Osteocyte (in vitro differentiated cells): Measurements from ENCODE around the gene TSR1. TPM values are rescaled to one million over a fixed set of nuclear protein-coding genes. Genes with fewer than 3 reads are reported as not detected.

Source experiments
- DNase-seq: peaks from one replicate; pipeline ENCODE4 v3.0.0; 2021; ENCODE audit warnings: mixed read lengths; ENCODE audit not compliant: unreplicated experiment; ENCODE audit errors: extremely low spot score
- H3K27ac Mint-ChIP-seq: one replicate; pipeline ENCODE4 v1.8.0; 2021; ENCODE audit warnings: mild to moderate bottlenecking, mixed read lengths; ENCODE audit not compliant: unreplicated experiment
- H3K27me3 Mint-ChIP-seq: one replicate; pipeline ENCODE4 v1.8.0; 2021; ENCODE audit warnings: mixed read lengths; ENCODE audit not compliant: unreplicated experiment
- H3K36me3 Mint-ChIP-seq: one replicate; pipeline ENCODE4 v1.8.0; 2021; ENCODE audit warnings: mixed read lengths; ENCODE audit not compliant: unreplicated experiment
- H3K4me1 Mint-ChIP-seq: one replicate; pipeline ENCODE4 v1.8.0; 2021; ENCODE audit warnings: mixed read lengths; ENCODE audit not compliant: unreplicated experiment
- H3K4me3 Mint-ChIP-seq: one replicate; pipeline ENCODE4 v1.8.0; 2021; ENCODE audit warnings: mild to moderate bottlenecking, moderate library complexity, mixed read lengths; ENCODE audit not compliant: unreplicated experiment
- H3K9me3 Mint-ChIP-seq: one replicate; pipeline ENCODE4 v1.8.0; 2021; ENCODE audit warnings: mixed read lengths; ENCODE audit not compliant: unreplicated experiment
- total RNA-seq: library from RNA; stranded (reverse); gene quantifications from 2 replicates; pipeline ENCODE4 v1.2.1, GENCODE V29; 2021
- TF ChIP-seq, protein P1 (sequence below): fragments of 200-600 bp; sonication (generic); IDR thresholded peaks from 2 replicates; pipeline ENCODE4 v1.5.0; 2021; ENCODE audit warnings: antibody characterized with exemption, mild to moderate bottlenecking, moderate library complexity

Gene TSR1
- total RNA-seq, 1 donor from 2014 or later: 26.3 TPM

DNA sequence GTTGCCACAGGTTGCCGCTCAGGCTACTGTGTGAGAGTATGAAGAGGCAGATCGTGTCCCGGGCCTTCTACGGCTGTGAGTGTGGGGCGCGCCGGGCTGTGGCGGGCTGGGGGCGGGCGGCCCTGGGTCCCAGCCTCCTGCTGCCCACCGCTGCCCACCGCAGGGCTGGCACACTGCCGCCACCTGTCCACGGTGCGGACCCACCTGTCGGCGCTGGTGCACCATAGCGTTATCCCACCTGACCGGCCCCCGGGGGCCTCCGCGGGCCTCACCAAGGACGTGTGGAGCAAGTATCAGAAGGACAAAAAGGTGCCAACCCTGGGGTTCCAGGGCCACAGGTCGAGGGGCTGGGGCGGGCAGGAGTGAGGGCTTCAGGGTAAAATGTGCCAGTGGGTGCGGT lies 35.9 kb upstream of the TSR1 start:
- DNase-seq: no peak
- no peaks in the 10 kb centered on the region for H3K9me3 Mint-ChIP-seq
- TF ChIP-seq, protein P1, sequence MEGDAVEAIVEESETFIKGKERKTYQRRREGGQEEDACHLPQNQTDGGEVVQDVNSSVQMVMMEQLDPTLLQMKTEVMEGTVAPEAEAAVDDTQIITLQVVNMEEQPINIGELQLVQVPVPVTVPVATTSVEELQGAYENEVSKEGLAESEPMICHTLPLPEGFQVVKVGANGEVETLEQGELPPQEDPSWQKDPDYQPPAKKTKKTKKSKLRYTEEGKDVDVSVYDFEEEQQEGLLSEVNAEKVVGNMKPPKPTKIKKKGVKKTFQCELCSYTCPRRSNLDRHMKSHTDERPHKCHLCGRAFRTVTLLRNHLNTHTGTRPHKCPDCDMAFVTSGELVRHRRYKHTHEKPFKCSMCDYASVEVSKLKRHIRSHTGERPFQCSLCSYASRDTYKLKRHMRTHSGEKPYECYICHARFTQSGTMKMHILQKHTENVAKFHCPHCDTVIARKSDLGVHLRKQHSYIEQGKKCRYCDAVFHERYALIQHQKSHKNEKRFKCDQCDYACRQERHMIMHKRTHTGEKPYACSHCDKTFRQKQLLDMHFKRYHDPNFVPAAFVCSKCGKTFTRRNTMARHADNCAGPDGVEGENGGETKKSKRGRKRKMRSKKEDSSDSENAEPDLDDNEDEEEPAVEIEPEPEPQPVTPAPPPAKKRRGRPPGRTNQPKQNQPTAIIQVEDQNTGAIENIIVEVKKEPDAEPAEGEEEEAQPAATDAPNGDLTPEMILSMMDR: no peak
- H3K4me1 Mint-ChIP-seq: peaks cover 14% of the 10 kb centered on the region
- no peaks in the 10 kb centered on the region for H3K27me3 Mint-ChIP-seq
- H3K27ac Mint-ChIP-seq: no peak overlapping the region
- no peak overlapping the region for H3K4me3 Mint-ChIP-seq
- peaks cover 8% of the 10 kb centered on the region for H3K36me3 Mint-ChIP-seq

DNA sequence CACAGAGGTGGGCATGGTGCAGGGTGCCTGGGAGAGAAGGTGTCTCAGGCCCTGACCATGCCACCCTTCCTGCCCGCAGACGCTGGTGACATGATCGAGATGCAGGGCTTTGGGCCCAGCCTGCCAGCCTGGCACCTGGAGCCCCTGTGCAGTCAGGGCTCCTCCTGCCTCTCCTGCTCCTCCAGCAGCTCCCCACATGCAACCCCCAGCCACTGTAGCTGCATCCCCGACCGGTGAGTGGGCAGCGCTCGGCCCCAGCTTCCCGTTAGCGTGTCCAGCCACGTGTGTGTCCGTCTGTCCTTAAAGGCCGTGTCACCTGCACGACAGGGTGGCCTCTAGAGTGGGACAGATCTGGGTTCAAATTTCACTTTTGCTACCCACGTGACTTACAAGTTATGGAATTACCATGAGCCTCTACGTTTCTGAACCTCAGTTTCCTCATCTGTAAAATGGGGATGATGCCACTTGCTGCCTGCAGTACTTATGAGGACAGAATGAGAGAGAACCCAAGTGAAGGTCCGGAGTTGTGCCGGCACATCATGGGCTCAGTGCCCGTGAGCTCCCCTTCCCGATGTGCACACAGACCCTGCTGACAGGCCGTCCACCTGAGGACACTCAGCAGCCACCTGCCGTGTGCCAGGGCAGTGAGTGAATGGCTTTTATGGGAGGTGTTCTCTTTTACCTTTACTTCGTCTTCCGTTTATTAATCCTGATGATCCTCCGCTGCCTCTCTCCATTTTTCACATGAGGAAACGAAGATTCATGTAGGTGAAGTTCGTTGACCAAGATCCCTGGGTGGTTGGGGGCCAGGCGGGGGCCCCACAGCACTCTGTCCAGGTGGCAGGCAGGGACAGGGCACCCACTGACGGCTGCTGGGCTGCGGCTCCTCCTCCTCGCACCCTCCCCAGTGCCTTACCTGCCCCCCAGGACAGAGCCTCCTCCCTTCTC lies 35.2 kb upstream of the TSR1 start:
- no peak for DNase-seq
- Mint-ChIP-seq H3K36me3 (peaks cover 3% of the 10 kb centered on the region), H3K27me3 (no peaks in the 10 kb centered on the region), H3K27ac (no peak overlapping the region), H3K4me3 (no peak overlapping the region), H3K9me3 (no peaks in the 10 kb centered on the region), H3K4me1 (peaks cover 14% of the 10 kb centered on the region)
- TF ChIP-seq, protein P1: no peak

DNA sequence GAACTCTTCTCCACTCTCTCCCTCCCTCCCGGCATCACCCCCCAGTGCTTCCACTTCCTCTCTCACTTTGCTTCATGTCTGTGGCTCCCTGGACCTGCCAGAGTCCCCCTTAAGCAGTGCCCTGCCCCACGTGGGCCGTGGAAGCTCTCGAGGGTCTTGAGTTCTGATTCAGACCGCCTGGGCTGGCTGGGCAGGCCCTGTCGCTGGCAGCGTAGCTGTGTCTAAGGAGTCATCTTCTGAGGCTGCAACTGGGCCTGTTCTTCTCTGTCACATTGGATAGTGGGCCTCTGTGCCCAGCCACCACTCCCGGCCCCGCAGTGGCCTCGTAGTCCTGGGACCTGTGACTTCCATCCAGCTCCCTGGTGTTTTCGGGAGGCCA lies 33.9 kb upstream of the TSR1 start:
- DNase-seq: no peak
- Mint-ChIP-seq H3K9me3 (no peaks in the 10 kb centered on the region), H3K36me3 (peaks cover 3% of the 10 kb centered on the region), H3K27ac (no peak overlapping the region), H3K27me3 (no peaks in the 10 kb centered on the region), H3K4me3 (no peak overlapping the region), H3K4me1 (peaks cover 14% of the 10 kb centered on the region)
- TF ChIP-seq, protein P1: no peak

DNA sequence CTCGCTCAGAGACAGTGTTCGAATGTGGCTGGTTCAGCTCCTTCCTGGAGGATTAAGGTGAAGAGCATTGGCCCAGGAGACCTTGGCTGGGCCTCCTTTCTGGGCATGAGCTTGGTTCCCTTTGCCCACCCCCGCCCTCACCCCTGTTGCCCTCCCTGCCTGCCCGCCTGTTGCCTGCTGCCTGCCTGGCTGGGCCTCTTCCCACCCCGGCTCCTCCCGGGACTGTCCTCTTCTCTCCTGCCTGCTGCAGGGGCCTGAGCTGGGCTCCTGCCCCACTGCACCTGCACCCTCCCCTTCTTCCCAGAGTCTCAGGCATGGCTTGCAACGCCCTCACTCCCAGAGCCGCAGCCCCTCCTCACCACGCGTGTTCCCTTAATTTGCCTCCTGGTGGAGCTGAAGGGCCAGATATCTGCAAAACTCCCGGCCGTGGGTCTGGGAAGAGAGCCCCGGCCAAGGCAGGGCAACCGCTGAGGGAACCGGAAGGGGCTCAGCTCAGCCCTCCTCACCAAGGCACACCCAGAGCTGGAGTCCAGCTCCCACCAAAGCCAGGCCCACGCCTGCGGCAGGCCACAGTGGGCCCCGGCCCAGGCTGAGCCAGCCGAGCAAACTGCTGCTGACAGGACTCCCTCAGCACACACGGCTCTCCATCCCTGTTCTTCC lies 33.4 kb upstream of the TSR1 start:
- Mint-ChIP-seq H3K36me3 (peaks cover 3% of the 10 kb centered on the region), H3K9me3 (no peaks in the 10 kb centered on the region), H3K27ac (no peak overlapping the region), H3K4me3 (no peak overlapping the region), H3K27me3 (no peaks in the 10 kb centered on the region), H3K4me1 (peaks cover 10% of the 10 kb centered on the region)
- TF ChIP-seq, protein P1: no peak
- DNase-seq: no peak

DNA sequence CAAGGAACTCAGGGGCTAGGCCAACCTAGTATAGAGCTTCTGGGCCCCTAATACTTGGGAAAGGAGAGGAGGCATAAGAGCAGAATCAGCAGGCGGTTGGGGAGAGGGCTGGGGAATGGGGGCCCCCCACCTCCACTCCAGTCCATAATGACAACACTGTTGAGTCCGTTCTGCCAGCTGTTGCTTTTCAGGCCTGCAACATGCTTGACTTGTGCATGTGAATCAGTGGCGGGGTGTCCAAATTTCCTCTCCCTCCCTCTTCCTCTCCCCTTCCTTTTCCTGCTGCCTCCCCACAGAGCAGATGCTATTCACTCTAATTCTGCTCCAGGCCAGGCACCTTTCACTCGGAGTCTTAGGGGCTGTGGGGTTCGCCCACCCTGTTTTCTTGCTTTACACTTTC lies 32.8 kb upstream of the TSR1 start:
- Mint-ChIP-seq H3K4me3 (no peak overlapping the region), H3K27me3 (no peaks in the 10 kb centered on the region), H3K27ac (no peak overlapping the region), H3K4me1 (peaks cover 8% of the 10 kb centered on the region), H3K9me3 (no peaks in the 10 kb centered on the region), H3K36me3 (peaks cover 4% of the 10 kb centered on the region)
- TF ChIP-seq, protein P1: no peak
- DNase-seq: no peak
